ENCODE results near the gene TLX2. TPM values are rescaled to one million over a fixed set of nuclear protein-coding genes. Genes with fewer than 3 reads are reported as not detected.

The TLX2 gene
- total RNA-seq, 1 donor from 2014 or later, result 0.10 TPM

- Mint-ChIP-seq H3K27ac (ENCODE audit: unreplicated experiment) (peak overlapping the region; percentile 85), H3K9me3 (ENCODE audit: low read depth) (no peaks in the 10 kb centered on the region), H3K4me3 (ENCODE audit: unreplicated experiment) (peak overlapping the region; percentile 71), H3K4me1 (ENCODE audit: low read depth) (peaks cover 68% of the 10 kb centered on the region), H3K36me3 (ENCODE audit: low read depth) (peaks cover 12% of the 10 kb centered on the region), H3K27me3 (ENCODE audit: low read depth) (peaks cover 18% of the 10 kb centered on the region)
- peak; percentile 71 for TF ChIP-seq CTCF (IDR thresholded peaks at IDR 0.05)
- no peak for DNase-seq (ENCODE audit: low spot score)
Measured at GRCh38 chr2:74502720-74503505, 11.3 kb upstream of the TLX2 start.

- H3K4me1 Mint-ChIP-seq (ENCODE audit: low read depth), result peaks cover 65% of the 10 kb centered on the region
- H3K4me3 Mint-ChIP-seq (ENCODE audit: unreplicated experiment), result peak overlapping the region; percentile 71
- H3K27me3 Mint-ChIP-seq (ENCODE audit: low read depth), result peaks cover 14% of the 10 kb centered on the region
- DNase-seq (ENCODE audit: low spot score), result no peak
- no peaks in the 10 kb centered on the region for H3K9me3 Mint-ChIP-seq (ENCODE audit: low read depth)
- H3K27ac Mint-ChIP-seq (ENCODE audit: unreplicated experiment), result peak overlapping the region; percentile 85
- TF ChIP-seq CTCF (IDR thresholded peaks at IDR 0.05), result no peak
- peaks cover 14% of the 10 kb centered on the region for H3K36me3 Mint-ChIP-seq (ENCODE audit: low read depth)
Measured at GRCh38 chr2:74503506-74504475, 10.5 kb upstream of the TLX2 start.

- H3K4me3 Mint-ChIP-seq (ENCODE audit: unreplicated experiment), result peak overlapping the region; percentile 71
- DNase-seq (ENCODE audit: low spot score), result no peak
- H3K9me3 Mint-ChIP-seq (ENCODE audit: low read depth), result no peaks in the 10 kb centered on the region
- H3K27me3 Mint-ChIP-seq (ENCODE audit: low read depth), result peaks cover 10% of the 10 kb centered on the region
- peaks cover 14% of the 10 kb centered on the region for H3K36me3 Mint-ChIP-seq (ENCODE audit: low read depth)
- peak overlapping the region; percentile 84 for H3K27ac Mint-ChIP-seq (ENCODE audit: unreplicated experiment)
- no peak for TF ChIP-seq CTCF (IDR thresholded peaks at IDR 0.05)
- peaks cover 60% of the 10 kb centered on the region for H3K4me1 Mint-ChIP-seq (ENCODE audit: low read depth)
Measured at GRCh38 chr2:74504591-74504990, 9.7 kb upstream of the TLX2 start.

GRCh38 chr2:74505448-74506246 is 8.6 kb upstream of the TLX2 start:
- no peak for TF ChIP-seq CTCF (IDR thresholded peaks at IDR 0.05)
- H3K4me1 Mint-ChIP-seq (ENCODE audit: low read depth), result peaks cover 60% of the 10 kb centered on the region
- peak overlapping the region; percentile 8 for H3K27ac Mint-ChIP-seq (ENCODE audit: unreplicated experiment)
- peaks cover 14% of the 10 kb centered on the region for H3K36me3 Mint-ChIP-seq (ENCODE audit: low read depth)
- no peaks in the 10 kb centered on the region for H3K9me3 Mint-ChIP-seq (ENCODE audit: low read depth)
- no peak for DNase-seq (ENCODE audit: low spot score)
- H3K27me3 Mint-ChIP-seq (ENCODE audit: low read depth), result peaks cover 15% of the 10 kb centered on the region
- peak overlapping the region; percentile 100 for H3K4me3 Mint-ChIP-seq (ENCODE audit: unreplicated experiment)
